Measurements from ENCODE around the gene VAMP8.

The VAMP8 gene

GRCh38 chr2:85582492-85582891 is 5.1 kb downstream of the VAMP8 start:
- Histone ChIP-seq H3K27me3 (replicated peaks; ENCODE audit: insufficient read depth, low read length) (no peaks in the 10 kb centered on the region), H2AFZ (ENCODE audit: low read length) (no peak overlapping the region), H3K36me3 (replicated peaks; ENCODE audit: insufficient read depth, low read length) (0 out of 2 replicates have a peak, but pooled peaks cover 5% of the 10 kb centered on the region), H3K9me2 (replicated peaks; ENCODE audit: insufficient read depth, low read length) (no peaks in the 10 kb centered on the region), H3K4me1 (ENCODE audit: low read length) (peaks cover 8% of the 10 kb centered on the region; the same call in 1 of the 2 replicates), H3K27ac (ENCODE audit: low read length) (no peak overlapping the region), H4K20me1 (ENCODE audit: insufficient read depth, low read length) (no peaks in the 10 kb centered on the region), H3K4me3 (ENCODE audit: low read length) (no peak overlapping the region), H3K79me2 (ENCODE audit: low read length) (peaks cover 29% of the 10 kb centered on the region), H3F3A (ENCODE audit: insufficient read depth, low read length) (no peaks in the 10 kb centered on the region), H3K9me3 (replicated peaks; ENCODE audit: insufficient read depth, low read length) (no peaks in the 10 kb centered on the region), H3K4me2 (ENCODE audit: low read depth, low read length) (no peak overlapping the region), H3K9ac (ENCODE audit: low read length) (no peak overlapping the region)
- DNase-seq: no peak
- TF ChIP-seq EZH2phosphoT487 (IDR thresholded peaks at IDR 0.05; ENCODE audit: low read length) (no peak), CTCF (IDR thresholded peaks at IDR 0.05; ENCODE audit: low read length) (no peak), EZH2 (optimal IDR thresholded peaks at IDR 0.05; ENCODE audit: low read depth, low read length) (no peak)

GRCh38 chr2:85583667-85584353 is 6.4 kb downstream of the VAMP8 start:
- DNase-seq: no peak
- no peaks in the 10 kb centered on the region for H3K27me3 ChIP-seq (replicated peaks; ENCODE audit: insufficient read depth, low read length)
- TF ChIP-seq EZH2phosphoT487 (IDR thresholded peaks at IDR 0.05; ENCODE audit: low read length): no peak
- no peak for TF ChIP-seq EZH2 (optimal IDR thresholded peaks at IDR 0.05; ENCODE audit: low read depth, low read length)
- TF ChIP-seq CTCF (IDR thresholded peaks at IDR 0.05; ENCODE audit: low read length): no peak
- H3F3A ChIP-seq (ENCODE audit: insufficient read depth, low read length): no peaks in the 10 kb centered on the region
- H3K4me2 ChIP-seq (ENCODE audit: low read depth, low read length): no peak overlapping the region
- no peaks in the 10 kb centered on the region for H3K9me3 ChIP-seq (replicated peaks; ENCODE audit: insufficient read depth, low read length)
- peaks cover 16% of the 10 kb centered on the region for H3K79me2 ChIP-seq (ENCODE audit: low read length)
- H3K9ac ChIP-seq (ENCODE audit: low read length): no peak overlapping the region
- no peak overlapping the region for H3K27ac ChIP-seq (ENCODE audit: low read length)
- H3K36me3 ChIP-seq (replicated peaks; ENCODE audit: insufficient read depth, low read length): 0 out of 2 replicates have a peak, but pooled peaks cover 5% of the 10 kb centered on the region
- H3K9me2 ChIP-seq (replicated peaks; ENCODE audit: insufficient read depth, low read length): no peaks in the 10 kb centered on the region
- no peak overlapping the region for H3K4me3 ChIP-seq (ENCODE audit: low read length)
- H3K4me1 ChIP-seq (ENCODE audit: low read length): peaks cover 4% of the 10 kb centered on the region; the same call in 1 of the 2 replicates
- H2AFZ ChIP-seq (ENCODE audit: low read length): no peak overlapping the region
- H4K20me1 ChIP-seq (ENCODE audit: insufficient read depth, low read length): no peaks in the 10 kb centered on the region

- no peaks in the 10 kb centered on the region for H3K27me3 ChIP-seq (replicated peaks; ENCODE audit: insufficient read depth, low read length)
- H3K79me2 ChIP-seq (ENCODE audit: low read length): peaks cover 10% of the 10 kb centered on the region
- no peak within 1 kb of the TSS for H3K4me3 ChIP-seq (ENCODE audit: low read length)
- TF ChIP-seq EZH2phosphoT487 (IDR thresholded peaks at IDR 0.05; ENCODE audit: low read length): no peak
- no peak for TF ChIP-seq CTCF (IDR thresholded peaks at IDR 0.05; ENCODE audit: low read length)
- no peak for TF ChIP-seq EZH2 (optimal IDR thresholded peaks at IDR 0.05; ENCODE audit: low read depth, low read length)
- no peaks in the 10 kb centered on the region for H3F3A ChIP-seq (ENCODE audit: insufficient read depth, low read length)
- DNase-seq: no peak
- H3K9me2 ChIP-seq (replicated peaks; ENCODE audit: insufficient read depth, low read length): no peaks in the 10 kb centered on the region
- no peak within 1 kb of the TSS for H3K27ac ChIP-seq (ENCODE audit: low read length)
- H2AFZ ChIP-seq (ENCODE audit: low read length): no peak within 1 kb of the TSS
- H3K9me3 ChIP-seq (replicated peaks; ENCODE audit: insufficient read depth, low read length): no peaks in the 10 kb centered on the region
- H4K20me1 ChIP-seq (ENCODE audit: insufficient read depth, low read length): no peaks in the 10 kb centered on the region
- H3K4me2 ChIP-seq (ENCODE audit: low read depth, low read length): no peak within 1 kb of the TSS
- H3K36me3 ChIP-seq (replicated peaks; ENCODE audit: insufficient read depth, low read length): 0 out of 2 replicates have a peak, but pooled peaks cover 5% of the 10 kb centered on the region
- H3K4me1 ChIP-seq (ENCODE audit: low read length): no peaks in the 10 kb centered on the region
- H3K9ac ChIP-seq (ENCODE audit: low read length): no peak within 1 kb of the TSS
These were observed 7.0 kb downstream of the VAMP8 start, which contains the start of gene VAMP5 for GRCh38 chr2:85584354-85584856. VAMP5 (plus strand) TSS chr2:85584431; CDS start chr2:85584491, 60 bp downstream.

Measured in MM.1S (cell line).